Central memory CD4-positive, alpha-beta T cell (primary cell): ENCODE measurements around the gene KCTD18.

Experiments
- DNase-seq: peaks from one replicate; pipeline ENCODE4 v3.0.0; 2022

The KCTD18 gene

DNA sequence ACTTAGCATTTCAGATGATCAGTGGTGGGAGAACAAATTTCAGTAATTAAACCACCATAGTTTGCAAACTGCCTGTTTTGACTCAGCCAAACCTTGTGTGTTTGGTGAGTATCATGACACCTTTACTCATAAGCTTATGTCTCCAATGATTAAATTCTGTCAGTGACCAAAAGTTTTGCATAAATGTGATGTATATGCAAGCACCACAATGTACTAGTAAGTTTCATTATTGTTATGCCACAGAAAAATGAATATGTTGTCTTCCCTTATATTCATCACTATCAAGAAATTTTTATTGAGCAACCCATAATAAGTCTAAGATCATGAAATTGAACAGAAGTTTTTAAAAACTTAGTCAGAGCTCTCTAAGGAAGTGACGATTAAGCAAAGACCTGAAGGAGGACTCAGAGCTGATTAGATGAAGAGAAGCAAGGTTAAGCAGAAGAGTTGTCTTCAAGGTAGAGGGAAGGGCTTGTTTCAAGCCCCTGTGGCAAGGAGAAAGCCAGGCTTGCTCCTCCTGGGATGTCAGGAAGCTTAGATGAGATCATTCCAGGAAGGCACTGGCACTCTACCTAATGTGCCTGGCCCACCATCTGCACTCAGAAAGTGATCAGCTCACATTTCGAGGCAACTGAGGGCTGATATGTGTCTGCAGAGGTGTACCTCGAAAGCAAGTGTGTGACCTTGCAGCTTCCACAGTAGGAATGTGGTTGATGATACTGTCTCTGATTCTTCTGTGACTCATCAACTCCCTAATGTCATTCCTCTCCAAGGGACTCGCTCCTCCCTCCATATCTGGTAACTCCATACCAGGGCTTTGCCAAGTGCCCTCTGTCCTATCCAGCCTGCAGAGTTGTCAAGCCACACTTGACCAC lies 54.7 kb downstream of the KCTD18 start:
- no peak for DNase-seq

DNA sequence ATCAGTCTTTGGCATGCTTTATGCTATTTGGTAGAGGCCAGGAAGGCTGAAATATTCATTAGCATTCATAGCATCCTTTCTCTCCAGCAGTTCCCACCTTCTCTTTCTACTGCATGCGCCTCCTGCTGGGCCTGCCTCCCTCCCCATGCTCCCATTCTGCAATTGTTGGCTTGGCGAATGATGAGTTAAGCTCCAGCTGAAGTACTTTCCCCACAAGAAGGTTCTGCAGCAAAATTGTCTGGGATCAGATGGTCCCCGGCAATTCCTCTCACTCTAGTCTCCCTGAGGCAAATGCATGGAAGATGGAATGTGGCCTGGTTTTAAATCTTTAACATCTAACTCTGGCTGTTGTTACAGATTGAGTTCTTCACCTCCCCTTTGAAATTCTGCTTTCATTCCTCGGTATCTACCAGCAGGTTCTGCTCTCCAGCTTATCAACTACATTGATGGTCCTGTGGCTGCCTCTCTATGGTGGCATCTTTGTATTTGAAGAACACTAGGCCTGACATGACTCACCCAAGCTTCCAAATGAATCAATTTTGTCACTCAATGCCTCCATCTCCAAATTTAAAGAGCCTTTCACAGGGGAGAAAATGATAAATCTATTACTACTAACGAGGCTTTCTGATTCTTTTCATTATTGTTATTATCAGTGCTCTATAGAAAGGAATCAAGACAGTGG lies 55.9 kb downstream of the KCTD18 start:
- no peak for DNase-seq

- no peak for DNase-seq
Measured at GRCh38 chr2:200453142-200453852, 56.6 kb downstream of the KCTD18 start.

- no peak for DNase-seq
Measured at GRCh38 chr2:200452377-200452776, 57.5 kb downstream of the KCTD18 start.

GRCh38 chr2:200451511-200451910 lies 58.4 kb downstream of the KCTD18 start:
- no peak for DNase-seq

DNA sequence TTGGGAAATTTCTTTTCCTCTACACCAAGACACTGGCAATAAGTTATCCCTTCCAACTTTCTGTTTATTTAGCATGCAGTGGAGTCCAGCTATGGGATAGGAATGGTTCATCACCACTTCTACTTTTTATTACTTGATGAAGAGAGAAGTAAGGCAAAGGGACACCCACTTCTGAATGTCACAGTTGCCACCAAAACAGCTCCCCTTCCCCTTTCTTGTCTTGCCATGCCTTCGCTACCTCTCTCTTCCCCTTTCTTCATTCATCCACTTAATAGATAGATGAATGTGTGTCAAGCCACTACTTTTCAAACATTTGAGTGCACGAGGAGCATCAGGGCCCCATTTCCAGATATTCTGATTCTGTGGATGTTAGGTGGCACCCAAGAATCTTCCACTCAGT lies 59.6 kb downstream of the KCTD18 start:
- DNase-seq, result no peak

GRCh38 chr2:200449149-200449548 lies 60.7 kb downstream of the KCTD18 start:
- no peak for DNase-seq

DNA sequence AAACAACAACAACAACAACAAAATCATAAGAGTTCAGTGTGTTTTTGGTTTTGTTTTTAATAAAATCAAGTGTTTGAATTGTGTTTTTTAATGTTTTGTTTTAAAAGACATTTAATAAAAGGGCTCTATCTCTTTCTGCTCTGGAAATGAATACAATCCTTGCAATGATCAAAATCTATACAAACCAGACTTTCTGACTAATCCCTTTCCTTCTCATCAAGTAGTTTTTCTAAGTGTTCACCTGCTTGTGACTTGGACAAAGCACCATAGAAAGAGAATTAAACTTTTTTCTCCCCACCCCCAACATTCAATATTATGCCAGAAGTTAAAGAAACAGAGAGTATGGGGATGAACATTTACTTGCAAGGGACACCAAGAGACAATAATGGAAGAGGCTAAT lies 61.4 kb downstream of the KCTD18 start:
- no peak for DNase-seq

DNA sequence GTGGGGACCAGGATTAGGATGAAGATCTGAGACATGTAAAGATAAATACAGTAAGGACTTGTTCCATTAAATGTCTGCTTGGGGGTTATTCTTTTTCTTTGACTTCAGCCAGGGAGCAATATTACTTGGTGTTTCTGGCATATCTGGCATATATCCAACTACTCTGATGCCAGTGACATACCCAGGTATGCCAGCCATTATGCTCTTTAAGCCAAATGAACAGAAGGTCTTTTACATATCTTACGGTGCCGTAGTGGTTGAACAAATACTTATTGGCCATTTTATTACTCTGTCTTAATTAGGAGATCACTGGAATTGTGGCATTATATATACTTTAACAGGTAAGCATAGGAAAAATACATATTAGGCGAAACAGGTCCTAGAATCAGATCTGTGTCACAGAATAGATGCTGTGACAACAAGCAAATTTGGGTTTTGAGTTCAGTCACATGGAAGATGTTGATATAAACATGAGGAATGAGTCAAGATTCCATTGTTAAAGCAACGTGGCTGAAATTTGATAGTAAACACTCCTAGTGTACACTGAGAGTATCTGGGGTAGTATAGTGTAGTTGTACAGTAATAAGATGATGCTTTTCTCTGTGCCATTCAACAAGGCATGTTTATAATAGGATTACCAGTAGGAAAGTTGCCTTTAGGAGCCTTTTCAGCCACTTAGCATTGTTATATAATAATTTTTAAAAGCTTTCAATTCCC lies 62.6 kb downstream of the KCTD18 start:
- DNase-seq, result no peak

DNA sequence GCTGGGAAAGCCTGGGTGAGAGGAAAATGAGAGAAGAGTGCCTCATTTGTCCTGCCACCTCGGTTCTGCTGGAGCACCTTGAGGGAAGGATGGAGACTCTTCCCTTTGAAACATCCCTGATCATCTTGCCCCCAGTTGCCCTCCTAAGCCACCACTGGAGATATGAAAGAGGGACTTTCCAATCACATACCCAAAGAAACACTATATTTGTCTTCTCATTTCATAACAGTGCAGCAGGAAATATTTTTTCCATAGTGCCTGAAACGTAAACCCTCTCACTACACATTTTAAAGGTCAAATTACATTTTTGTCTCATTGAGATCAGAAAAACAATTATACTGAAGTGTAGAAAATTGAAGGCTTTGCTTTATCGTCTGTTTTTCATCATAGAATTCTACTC lies 63.3 kb downstream of the KCTD18 start:
- DNase-seq, result no peak

GRCh38 chr2:200445284-200445683 lies 64.6 kb downstream of the KCTD18 start:
- DNase-seq, result no peak

GRCh38 chr2:200444530-200444929 lies 65.3 kb downstream of the KCTD18 start:
- DNase-seq, result no peak

GRCh38 chr2:200443916-200444315 lies 66.0 kb downstream of the KCTD18 start:
- DNase-seq, result no peak

- no peak for DNase-seq
Measured at GRCh38 chr2:200443376-200443775, 66.5 kb downstream of the KCTD18 start.

DNA sequence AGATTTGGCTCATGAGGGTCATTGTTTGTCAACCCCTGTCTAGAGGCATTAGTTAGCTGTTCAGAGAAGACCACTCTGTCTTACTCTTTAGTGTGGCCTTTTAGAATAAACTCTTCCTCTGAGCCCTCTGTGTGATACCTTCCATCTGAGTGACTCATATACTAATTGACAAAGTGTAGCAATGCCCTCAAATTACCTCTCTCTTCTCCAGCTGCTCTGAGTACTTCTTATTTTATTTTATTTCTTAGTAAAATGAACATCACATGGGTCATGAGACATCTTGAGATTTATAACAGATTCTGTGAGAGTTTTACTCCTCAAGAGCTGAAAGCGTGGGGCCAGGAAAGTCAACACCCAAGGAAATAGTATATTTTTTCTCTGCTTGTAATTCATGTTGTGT lies 67.4 kb downstream of the KCTD18 start:
- DNase-seq, result no peak

GRCh38 chr2:200439981-200440380 lies 69.9 kb downstream of the KCTD18 start:
- no peak for DNase-seq
